Epidermal melanocyte (primary cell): Measurements from ENCODE around the gene ZNF543.
"Not testable (repeated sequence)": the region's sequence is repeated elsewhere in the genome, so short reads cannot be mapped to it uniquely, and the experiment has no call there.

Source experiments
- DNase-seq: peaks from one replicate; pipeline ENCODE4 v3.0.0; 2011; ENCODE audit warnings: low spot score; ENCODE audit not compliant: insufficient read length

Gene ZNF543

GRCh38 chr19:57320180-57321084 is at the start of gene ZNF543:
TSS of gene ZNF543 (plus strand) at chr19:57320472. CDS start at chr19:57320854, 382 bp downstream.
- DNase-seq, result peak; percentile 98

DNA sequence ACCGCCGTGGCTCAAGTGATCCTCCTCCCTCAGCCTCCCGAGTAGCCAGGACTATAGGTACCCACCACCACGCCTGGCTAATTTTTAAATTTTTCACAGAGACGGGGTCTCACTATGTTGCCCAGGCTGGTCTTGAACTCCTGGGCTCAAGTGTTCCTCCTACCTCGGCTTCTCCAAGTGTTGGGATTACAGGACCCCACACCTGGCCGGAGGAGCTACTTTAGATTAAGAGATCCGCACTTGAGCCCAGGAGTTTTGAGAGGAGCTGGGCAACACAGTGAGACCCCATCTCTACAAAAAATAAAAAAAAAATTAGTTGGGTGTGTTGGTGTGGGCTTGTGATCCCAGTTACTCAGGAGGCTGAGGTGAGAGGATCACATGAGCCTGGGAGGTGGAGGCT is 49.0 kb upstream of the ZNF543 start:
- no peak for DNase-seq

GRCh38 chr19:57273014-57273413 is 47.3 kb upstream of the ZNF543 start:
- no peak for DNase-seq

DNA sequence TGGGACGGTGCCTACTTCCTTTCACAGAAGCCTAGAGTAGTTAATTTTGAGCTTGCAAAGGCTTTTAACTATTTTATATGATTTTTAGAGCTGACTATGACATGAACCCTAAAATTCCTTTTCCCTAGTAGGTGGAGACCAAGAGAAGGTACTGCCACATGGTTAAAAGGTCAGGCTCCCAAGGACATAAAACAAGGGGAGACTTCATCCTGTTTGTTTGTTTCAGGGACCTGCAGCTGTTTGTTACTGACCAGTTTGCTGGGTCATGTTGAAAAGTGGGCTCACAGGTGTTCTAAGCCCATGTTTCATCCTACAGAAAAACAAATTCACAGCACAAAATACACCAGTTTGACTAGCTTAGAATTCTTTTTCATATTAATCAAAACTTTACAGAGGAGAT is 43.8 kb upstream of the ZNF543 start:
- DNase-seq, result no peak

- not testable (repeated sequence) for DNase-seq
These were observed 41.8 kb upstream of the ZNF543 start for GRCh38 chr19:57278481-57278880.

GRCh38 chr19:57279418-57280164 is 40.7 kb upstream of the ZNF543 start:
- DNase-seq, result peak; percentile 95

DNA sequence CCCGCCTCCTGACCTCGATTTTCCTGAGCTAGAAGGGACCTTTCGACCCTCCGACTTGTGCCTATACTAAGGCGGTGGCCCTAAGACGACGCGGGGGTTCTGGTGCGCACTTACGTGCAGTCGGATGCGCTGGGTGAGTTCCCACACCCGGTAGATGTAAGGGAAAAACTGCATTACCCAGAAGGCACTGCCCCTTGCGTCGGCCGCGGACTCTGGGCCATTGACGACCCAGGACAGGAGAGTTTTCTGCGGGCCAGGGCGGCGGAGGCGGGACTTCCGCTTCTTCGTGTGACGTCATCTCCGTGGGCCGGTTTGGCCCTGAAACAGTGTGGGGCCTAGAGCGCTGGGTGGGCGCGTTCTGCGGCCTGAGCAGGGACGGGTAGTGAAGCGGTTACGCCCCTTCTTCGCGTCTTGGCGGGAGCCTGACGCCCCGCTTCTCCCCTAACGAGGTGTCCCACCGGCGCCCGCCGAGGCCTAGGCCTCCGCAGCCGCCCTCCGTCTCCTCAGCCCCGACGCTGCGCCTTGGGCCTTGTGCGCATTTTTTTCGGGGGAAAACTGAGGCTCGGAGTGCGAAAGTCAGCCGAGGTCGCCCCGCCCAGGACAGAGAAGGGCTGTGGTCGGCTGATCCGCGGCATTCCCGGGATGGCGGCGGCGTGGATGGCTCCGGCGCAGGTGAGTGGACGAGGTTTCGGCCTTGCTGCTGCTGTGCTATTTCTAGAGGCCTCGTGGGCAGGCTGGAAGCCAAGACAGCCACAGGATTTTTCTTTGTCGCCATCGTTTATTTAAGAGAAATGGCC is 39.9 kb upstream of the ZNF543 start, which contains the start of gene ZNF460:
Gene ZNF460, plus strand, starts transcription at position 321 of the 797 bp plus-strand sequence. Its CDS starts 322 bp downstream, at position 643.
- DNase-seq, result peak; percentile 94

DNA sequence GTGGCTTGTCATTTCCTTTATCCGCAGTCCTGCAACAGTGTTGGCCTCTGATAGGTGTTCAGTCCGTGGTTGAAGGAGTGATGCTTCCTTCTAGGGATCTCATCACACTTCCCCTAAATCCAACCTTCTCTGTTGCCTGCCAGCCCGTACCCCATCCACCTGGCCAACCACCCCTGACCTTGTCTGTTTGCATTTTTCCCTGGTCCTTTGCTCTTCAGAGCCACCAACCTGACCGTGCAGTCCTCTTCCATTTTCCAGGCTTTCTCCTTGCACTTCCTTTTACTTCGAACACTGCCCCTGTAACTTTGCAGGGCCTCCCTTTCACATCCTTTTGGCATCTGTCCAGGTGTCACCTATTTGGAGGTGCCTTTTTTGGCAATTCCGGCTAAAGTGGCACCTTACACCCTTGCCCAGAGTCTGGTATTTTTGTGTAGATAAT is 39.3 kb upstream of the ZNF543 start:
- DNase-seq, result no peak

GRCh38 chr19:57282011-57282643 is 38.1 kb upstream of the ZNF543 start:
- DNase-seq, result no peak

- no peak for DNase-seq
These were observed 31.9 kb upstream of the ZNF543 start for GRCh38 chr19:57288373-57288772.

GRCh38 chr19:57290970-57291369 is 29.3 kb upstream of the ZNF543 start:
- no peak for DNase-seq

GRCh38 chr19:57292547-57292946 is 27.7 kb upstream of the ZNF543 start:
- DNase-seq, result no peak

DNA sequence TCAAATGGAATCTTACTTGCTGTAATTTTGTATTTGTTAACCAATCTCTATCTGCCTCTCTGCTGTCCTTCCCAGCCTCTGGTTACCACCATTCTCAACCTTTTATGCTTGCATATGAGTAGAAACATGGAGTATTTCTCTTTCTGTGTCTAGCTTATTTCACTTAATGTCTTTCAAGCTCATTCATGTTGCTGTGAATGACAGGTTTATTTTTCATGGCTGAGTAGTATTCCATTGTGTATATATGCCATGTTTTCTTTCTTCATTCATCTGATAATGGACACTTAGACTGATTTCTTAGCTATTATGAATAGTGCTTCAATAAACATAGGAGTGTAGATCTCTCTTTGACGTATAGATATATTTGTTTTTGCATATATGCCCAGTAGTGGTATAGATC is 26.6 kb upstream of the ZNF543 start:
- DNase-seq, result no peak

GRCh38 chr19:57302020-57302465 is 18.2 kb upstream of the ZNF543 start:
- DNase-seq, result peak; percentile 29

DNA sequence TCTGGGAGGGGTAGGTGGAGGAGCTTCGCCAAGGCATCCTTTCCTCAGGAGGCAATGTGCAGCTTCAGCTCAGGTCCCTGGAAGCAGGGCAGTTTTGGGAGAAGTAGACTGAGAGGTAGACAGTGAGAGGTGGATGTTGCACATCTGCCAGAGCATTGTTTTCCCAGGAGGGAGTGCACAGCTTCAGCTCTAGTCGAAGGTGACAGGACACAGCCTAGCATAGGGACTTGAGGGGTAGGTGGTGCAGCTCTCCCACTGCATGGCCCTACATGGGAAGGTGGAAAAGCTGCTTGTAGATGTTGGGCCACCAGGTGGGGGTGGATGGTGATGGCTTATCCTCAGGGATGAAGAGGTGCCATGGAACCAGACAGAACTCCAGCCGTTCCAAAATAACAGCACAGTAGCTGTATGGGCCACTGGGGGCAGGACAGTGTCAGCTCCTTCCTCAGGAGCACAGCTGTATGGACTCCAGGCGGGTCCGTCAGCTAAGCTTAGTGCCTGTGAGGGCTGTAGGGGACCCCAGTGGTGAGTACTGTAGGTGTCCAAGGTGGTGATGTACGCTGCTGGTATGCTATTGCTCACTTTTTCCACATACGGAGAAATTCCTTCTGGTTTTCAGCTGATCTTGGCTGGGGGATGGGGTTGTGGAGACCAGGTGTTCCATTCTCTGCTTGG is 17.4 kb upstream of the ZNF543 start:
- DNase-seq, result no peak

GRCh38 chr19:57305056-57305455 is 15.2 kb upstream of the ZNF543 start:
- no peak for DNase-seq

GRCh38 chr19:57308514-57308913 is 11.8 kb upstream of the ZNF543 start:
- DNase-seq, result no peak

DNA sequence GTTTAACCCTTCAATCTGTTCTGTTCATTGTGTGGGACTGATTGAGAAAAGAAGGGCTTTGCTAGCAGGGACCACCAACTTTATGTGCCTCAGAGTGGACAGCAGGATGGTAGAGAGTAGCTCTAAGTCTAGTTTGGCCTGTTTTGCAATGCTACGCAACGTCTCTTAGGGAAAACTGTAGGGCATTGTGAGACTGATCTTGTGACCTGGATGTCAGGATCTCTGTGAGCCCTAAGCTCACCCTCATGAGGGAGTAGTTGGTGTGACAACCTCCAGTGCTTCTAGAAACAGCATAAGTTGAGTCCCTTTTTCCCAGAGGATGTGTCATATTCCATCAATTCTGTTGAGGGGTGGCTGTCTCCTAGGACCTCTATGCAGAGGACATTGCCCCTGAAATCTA is 9.5 kb upstream of the ZNF543 start:
- no peak for DNase-seq

- no peak for DNase-seq
These were observed 6.1 kb upstream of the ZNF543 start for GRCh38 chr19:57314146-57314545.

DNA sequence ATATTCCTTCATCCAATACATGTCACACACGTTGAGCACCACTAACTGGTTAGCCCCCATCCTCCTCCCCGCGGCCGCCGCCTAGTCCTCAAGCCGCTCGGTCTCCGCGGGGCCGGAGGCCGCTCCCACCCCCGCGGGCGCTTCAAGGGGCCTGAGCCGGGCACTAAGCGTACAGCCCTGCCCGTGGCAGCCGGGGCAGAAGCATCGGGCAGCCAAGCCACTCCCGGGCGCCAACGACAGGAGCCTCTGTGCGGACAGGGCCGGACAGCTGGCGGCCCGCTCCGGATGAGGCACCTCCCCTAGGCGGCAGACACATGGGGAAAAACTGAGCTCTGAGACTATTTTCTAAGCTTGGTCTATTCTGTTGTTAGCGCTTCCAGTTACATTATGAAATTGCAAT is 2.8 kb upstream of the ZNF543 start:
- no peak for DNase-seq

- no peak for DNase-seq
These were observed 448 bp upstream of the ZNF543 start for GRCh38 chr19:57319869-57320179.
